Gastrocnemius medialis (tissue), 4 donors: Measurements from ENCODE around the gene CTIF. TPM values are rescaled to one million over a fixed set of nuclear protein-coding genes. Genes with fewer than 3 reads are reported as not detected.

Experiments
- ATAC-seq, 2 donors: fragments of 150-250 bp; one replicate each; pipeline ENCODE4 v1.9.1; 2016
- DNase-seq, 2 donors: peaks; one replicate each; pipeline ENCODE4 v3.0.0-alpha.2; 2019
- H3K27ac ChIP-seq, 4 donors: fragments of 200-600 bp; sonication (generic); 1 replicate in 1 of 4; 2 replicates in 3 of 4; pipeline ENCODE4 v1.5.1; 2016 to 2018; ENCODE audit warnings: mild to moderate bottlenecking in 2 of 4, moderate library complexity in 1 of 4
- H3K27me3 ChIP-seq, 3 donors: fragments of 200-600 bp; sonication (generic) in 2 of 3; 1 replicate in 1 of 3; 2 replicates in 2 of 3; pipeline versions ENCODE4 v1.5.1 to v1.6.0; 2016 to 2019; ENCODE audit warnings: mild to moderate bottlenecking in 1 of 3, moderate library complexity in 1 of 3
- H3K36me3 ChIP-seq, 2 donors: fragments of 200-600 bp; sonication (generic) in 1 of 2; one replicate each; pipeline ENCODE4 v1.5.1; 2017 to 2018
- H3K4me1 ChIP-seq, 2 donors: fragments of 200-600 bp; sonication (generic) in 1 of 2; one replicate each; pipeline ENCODE4 v1.5.1; 2016 to 2017; ENCODE audit warnings: mild to moderate bottlenecking in 2 of 2
- H3K4me3 ChIP-seq, 4 donors: fragments of 200-600 bp; sonication (generic) in 3 of 4; 1 replicate in 1 of 4; 2 replicates in 3 of 4; pipeline ENCODE4 v1.5.1; 2016 to 2019; ENCODE audit warnings: mild to moderate bottlenecking in 2 of 4
- H3K9me3 ChIP-seq, 3 donors: fragments of 200-600 bp; sonication (generic) in 2 of 3; 1 replicate in 1 of 3; 2 replicates in 2 of 3; pipeline ENCODE4 v1.5.1; 2016 to 2019
- POLR2A ChIP-seq, 2 donors: fragments of 450-650 bp; IDR thresholded peaks; one replicate each; pipeline ENCODE4 v1.6.1; 2017; ENCODE audit warnings: antibody characterized with exemption in 2 of 2, mild to moderate bottlenecking in 2 of 2, moderate library complexity in 2 of 2
- in situ Hi-C, 4 donors: fragments of 200-750 bp; cut with MboI; loops; one replicate each; pipeline versions ENCODE4 v1.15.0 to v1.8.0; 2017; ENCODE audit warnings: low sequenced_read_pairs in 4 of 4
- intact Hi-C: fragments of 100-400 bp; cut with DNase I; formaldehyde crosslinking; loops from one replicate; pipeline ENCODE4 v1.15.1; 2023; ENCODE audit warnings: low total_unique reads
- total RNA-seq, 4 donors: library from RNA; depleted of rRNA; stranded (reverse); fragments of >200 nt; gene quantifications; one replicate each; pipeline versions ENCODE4 v1.1.0 to v1.2.3, GENCODE V29; 2016
- TF ChIP-seq, protein P1 (sequence below), 5 experiments: fragments of 450-650 bp in 3 of 5; fragments of 200-600 bp in 2 of 5; sonication (generic) in 2 of 5; IDR thresholded peaks in 4 of 5; conservative IDR thresholded peaks in 1 of 5; 1 replicate in 4 of 5; 2 replicates in 1 of 5; pipeline ENCODE4 v1.5.1; 2016 to 2019; ENCODE audit warnings: antibody characterized with exemption in 5 of 5, mild to moderate bottlenecking in 3 of 5, moderate library complexity in 3 of 5

Gene CTIF
- total RNA-seq, 4 donors from 2014 or later, result 20.2 to 35.4 (median 23.1) TPM

DNA sequence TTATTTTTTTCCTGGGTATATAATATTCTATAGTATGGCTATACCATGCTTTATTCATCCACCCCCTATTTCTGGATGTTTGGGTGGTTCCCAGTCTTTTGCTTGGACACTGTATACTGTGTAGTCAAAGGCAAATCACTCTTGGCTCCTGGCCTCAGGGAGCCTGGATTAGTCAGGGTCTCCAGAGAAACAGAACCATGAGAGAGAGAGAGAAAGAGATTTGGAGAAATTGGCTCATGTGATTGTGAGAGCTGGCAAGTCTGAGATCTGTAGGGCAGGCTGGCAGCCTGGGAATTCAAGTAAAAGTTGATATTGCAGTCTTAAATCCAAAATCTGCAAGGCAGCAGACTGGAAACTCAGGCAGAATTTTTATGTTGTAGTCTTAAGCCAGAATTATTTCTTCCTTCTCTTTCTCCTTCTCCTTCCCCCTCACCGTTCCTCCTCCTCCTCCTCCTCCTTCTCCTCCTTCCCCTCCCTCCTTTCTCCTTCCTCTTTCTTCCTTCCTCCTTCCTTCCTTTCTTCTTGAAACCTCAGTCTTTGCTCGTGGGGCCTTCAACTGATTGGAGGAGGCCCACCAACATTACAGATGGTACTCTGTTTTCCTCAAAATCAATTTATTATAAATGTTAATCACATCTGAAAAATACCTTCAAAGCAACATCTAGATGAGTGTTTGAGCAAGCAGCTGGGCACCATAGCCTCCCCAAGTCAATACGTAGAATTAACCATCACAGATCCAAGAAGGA, 33.0 kb downstream of the CTIF start:
- TF ChIP-seq, protein P1, sequence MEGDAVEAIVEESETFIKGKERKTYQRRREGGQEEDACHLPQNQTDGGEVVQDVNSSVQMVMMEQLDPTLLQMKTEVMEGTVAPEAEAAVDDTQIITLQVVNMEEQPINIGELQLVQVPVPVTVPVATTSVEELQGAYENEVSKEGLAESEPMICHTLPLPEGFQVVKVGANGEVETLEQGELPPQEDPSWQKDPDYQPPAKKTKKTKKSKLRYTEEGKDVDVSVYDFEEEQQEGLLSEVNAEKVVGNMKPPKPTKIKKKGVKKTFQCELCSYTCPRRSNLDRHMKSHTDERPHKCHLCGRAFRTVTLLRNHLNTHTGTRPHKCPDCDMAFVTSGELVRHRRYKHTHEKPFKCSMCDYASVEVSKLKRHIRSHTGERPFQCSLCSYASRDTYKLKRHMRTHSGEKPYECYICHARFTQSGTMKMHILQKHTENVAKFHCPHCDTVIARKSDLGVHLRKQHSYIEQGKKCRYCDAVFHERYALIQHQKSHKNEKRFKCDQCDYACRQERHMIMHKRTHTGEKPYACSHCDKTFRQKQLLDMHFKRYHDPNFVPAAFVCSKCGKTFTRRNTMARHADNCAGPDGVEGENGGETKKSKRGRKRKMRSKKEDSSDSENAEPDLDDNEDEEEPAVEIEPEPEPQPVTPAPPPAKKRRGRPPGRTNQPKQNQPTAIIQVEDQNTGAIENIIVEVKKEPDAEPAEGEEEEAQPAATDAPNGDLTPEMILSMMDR (IDR thresholded peaks at IDR 0.05 in 4 of 5, conservative IDR thresholded peaks at IDR 0.05 in 1 of 5), result no peak
- no peak for TF ChIP-seq POLR2A (IDR thresholded peaks at IDR 0.05)
- H3K27me3 ChIP-seq, result no peaks in the 10 kb centered on the region
- H3K36me3 ChIP-seq, result no peaks in the 10 kb centered on the region
- DNase-seq (no peak), ATAC-seq (no peak)
- H3K4me1 ChIP-seq, result peaks cover 5 to 19% of the 10 kb centered on the region in 2 donors
- no peak overlapping the region for H3K27ac ChIP-seq
- in situ Hi-C loops (no loop called here), intact Hi-C loops (no loop called here)
- no peaks in the 10 kb centered on the region for H3K9me3 ChIP-seq
- H3K4me3 ChIP-seq, result no peak overlapping the region

DNA sequence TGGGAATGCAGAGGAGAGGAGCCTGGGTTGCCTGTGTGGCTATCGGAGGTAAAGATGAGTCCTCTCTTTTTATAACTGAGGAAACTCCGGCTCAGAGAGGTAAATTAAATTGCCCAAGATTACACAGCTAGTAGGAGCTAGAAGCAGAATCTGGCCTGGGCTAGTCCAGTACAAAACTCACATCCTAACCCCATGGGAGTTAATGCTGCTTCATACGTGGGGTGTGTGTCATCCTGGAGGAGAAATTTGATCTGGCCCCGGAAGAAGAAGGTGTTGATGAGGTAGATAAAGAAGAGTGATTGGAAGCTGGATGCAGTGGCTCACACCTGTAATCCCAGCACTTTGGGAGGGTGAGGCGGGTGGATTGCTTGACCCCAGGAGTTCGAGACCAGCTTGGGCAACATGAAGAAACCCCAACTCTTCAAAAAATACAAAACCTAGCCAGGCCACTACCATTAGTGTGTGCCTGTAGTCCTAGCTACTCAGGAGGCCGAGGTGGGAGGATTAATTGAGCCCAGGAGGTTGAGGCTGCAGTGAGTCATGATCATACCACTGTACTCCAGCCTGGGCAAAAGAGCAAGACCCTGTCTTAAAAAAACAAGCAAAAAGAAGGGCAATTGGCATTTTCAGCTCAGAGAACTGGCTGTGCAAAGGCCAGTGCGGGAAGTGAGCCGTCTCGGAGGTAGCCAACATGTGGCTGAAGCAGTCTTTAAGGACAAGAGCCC, 33.7 kb downstream of the CTIF start:
- no peaks in the 10 kb centered on the region for H3K36me3 ChIP-seq
- TF ChIP-seq, protein P1 (IDR thresholded peaks at IDR 0.05 in 4 of 5, conservative IDR thresholded peaks at IDR 0.05 in 1 of 5), result no peak
- TF ChIP-seq POLR2A (IDR thresholded peaks at IDR 0.05), result no peak
- H3K27me3 ChIP-seq, result no peaks in the 10 kb centered on the region
- in situ Hi-C loops, result no loop called here
- intact Hi-C loops, result no loop called here
- no peaks in the 10 kb centered on the region for H3K9me3 ChIP-seq
- peaks cover 5 to 19% of the 10 kb centered on the region in 2 donors for H3K4me1 ChIP-seq
- no peak overlapping the region for H3K27ac ChIP-seq
- DNase-seq (no peak), ATAC-seq (no peak)
- H3K4me3 ChIP-seq, result no peak overlapping the region

DNA sequence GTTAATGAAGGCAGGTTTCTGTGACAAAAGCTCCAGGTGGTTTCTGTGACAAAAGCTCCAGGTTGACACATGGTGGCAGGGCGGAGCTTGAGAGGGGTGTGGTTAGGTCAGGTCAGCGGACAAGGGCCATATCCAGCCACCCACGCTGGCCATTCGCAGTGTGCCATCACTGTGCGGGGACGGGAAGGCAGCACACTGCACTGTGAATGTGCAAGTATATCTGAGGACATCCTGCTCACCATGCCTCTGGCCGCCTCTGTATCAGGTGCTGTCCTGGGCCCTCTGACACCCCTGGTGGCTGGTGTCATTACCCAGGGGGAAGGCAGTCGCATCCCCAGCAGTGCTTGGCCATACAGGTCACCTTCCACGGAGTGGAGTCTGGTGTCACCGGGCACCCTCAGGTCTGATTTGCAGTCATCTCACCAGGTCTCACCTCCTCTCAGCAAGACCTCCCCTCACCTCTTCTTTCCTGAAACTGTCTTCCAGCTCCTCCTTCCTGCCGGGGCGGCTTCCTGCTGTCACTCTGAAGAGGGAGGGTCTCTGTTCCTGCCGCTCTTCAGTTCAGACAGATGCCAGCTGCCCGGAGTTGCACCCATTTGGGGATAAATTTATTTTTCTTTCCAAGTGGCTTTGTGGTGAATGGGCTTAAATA, 34.9 kb downstream of the CTIF start:
- in situ Hi-C loops (no loop called here), intact Hi-C loops (no loop called here)
- Histone ChIP-seq H3K27ac (no peak overlapping the region), H3K9me3 (no peaks in the 10 kb centered on the region), H3K36me3 (no peaks in the 10 kb centered on the region), H3K4me3 (no peak overlapping the region), H3K27me3 (no peaks in the 10 kb centered on the region), H3K4me1 (peaks cover 5 to 19% of the 10 kb centered on the region in 2 donors)
- TF ChIP-seq, protein P1 (IDR thresholded peaks at IDR 0.05 in 4 of 5, conservative IDR thresholded peaks at IDR 0.05 in 1 of 5), result no peak
- no peak for TF ChIP-seq POLR2A (IDR thresholded peaks at IDR 0.05)
- ATAC-seq, result no peak
- no peak for DNase-seq

DNA sequence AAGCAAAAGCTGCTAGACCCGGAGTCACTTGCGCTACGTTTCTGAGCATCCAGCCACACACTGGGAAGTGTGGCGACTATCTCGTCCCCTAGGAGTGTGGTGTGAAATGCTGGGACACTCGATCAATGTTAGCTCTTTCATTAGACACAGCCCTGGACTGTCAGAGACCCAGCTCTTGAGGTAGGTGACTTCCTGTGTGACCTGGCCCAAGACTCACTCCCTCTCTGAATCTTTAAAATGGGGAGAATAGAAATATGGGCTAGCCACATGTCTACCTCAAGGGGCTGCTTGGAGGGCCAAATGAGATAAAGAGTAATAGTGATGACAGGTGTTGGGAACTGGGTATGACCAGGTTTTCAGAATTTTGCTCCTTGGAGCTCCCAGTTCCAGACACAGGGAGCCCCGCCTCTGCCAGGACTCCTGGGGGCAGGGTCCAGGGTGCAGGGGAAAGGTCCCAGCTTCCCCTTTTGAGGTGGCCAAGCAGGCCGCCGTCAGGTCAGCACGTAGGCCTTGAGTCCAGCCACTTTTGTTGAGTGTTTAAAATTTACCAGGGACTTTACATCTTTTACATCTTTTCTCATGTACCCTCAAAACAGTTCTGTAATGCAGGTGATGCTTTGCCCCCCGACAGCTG, 36.0 kb downstream of the CTIF start:
- no peak for ATAC-seq
- intact Hi-C loops (no loop called here), in situ Hi-C loops (no loop called here)
- no peak overlapping the region for H3K4me3 ChIP-seq
- no peaks in the 10 kb centered on the region for H3K27me3 ChIP-seq
- H3K9me3 ChIP-seq, result no peaks in the 10 kb centered on the region
- DNase-seq, result no peak
- H3K27ac ChIP-seq, result no peak overlapping the region
- no peaks in the 10 kb centered on the region for H3K36me3 ChIP-seq
- peaks cover 3 to 17% of the 10 kb centered on the region in 2 donors for H3K4me1 ChIP-seq
- TF ChIP-seq, protein P1 (IDR thresholded peaks at IDR 0.05 in 4 of 5, conservative IDR thresholded peaks at IDR 0.05 in 1 of 5), result no peak
- no peak for TF ChIP-seq POLR2A (IDR thresholded peaks at IDR 0.05)
